ENCODE measurements around the gene SUCLG2.

DNA sequence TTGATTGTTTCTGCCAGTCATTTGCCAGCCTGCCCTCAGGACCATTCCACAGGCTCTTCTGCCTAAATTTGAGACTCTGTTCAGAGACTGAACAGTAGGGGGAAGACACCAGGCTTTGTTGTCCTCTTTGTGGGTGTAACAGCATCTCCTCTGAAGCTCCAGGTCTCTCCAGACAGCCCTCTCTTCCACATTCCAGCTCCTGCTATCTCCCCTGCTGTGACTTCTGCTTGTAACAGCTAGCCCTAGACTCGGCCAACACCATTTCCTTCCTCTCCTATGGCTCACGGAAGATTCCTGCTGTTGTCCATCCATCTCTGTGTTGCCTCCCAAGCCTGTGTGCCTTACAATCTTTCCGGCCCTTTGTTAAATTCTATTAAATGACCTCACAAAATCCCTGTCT lies 40.2 kb downstream of the SUCLG2 start:
- TF ChIP-seq CTCF (IDR thresholded peaks at IDR 0.05) (no peak), POLR2A (IDR thresholded peaks at IDR 0.05) (no peak), EP300 (IDR thresholded peaks at IDR 0.05) (no peak)
